Measurements from ENCODE around the gene STK32C.

DNA sequence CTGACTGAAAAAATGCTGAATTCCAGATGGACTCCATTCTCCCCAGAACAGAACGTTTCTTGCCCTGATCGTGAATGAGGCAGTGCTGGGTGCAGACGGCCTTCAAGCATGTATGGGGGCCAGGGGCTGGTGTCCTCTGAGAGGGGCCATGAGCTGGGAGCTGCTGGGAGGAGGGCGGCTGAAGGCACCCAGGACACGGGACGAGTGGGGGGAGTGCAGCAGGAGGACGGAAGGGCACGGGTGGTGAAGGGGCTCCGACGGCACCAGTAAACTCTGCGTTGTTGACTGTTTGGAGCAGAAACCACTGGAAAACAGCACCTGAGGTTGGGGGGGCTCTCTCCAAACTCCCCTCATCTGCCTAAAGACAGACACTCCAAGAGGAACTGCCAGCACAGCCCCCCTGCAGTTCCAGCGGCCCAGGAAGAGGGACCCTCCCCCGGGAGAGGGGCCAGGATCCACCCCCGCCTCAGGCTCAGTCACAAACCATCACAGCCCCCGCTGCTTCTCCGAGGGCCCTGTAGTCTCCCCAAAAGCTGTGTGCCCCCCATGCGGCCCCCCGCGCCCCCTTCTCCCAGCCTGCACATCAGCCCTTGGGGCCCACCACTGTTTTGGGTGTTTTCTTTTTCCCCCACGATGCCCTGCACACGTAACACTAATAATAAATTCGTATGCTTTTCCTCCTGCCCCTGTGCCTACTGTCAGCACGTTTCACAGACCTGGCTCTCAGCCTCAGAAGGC lies 65.5 kb downstream of the STK32C start:
- TF ChIP-seq POLR2A (IDR thresholded peaks at IDR 0.05; ENCODE audit: low read depth, low read length) (no peak), POLR2AphosphoS5 (IDR thresholded peaks at IDR 0.05; ENCODE audit: low read depth, low read length) (no peak)
